Chondrocyte (in vitro differentiated cells): ENCODE measurements around the gene SLITRK6. TPM values are rescaled to one million over a fixed set of nuclear protein-coding genes. Genes with fewer than 3 reads are reported as not detected.
A peak's percentile ranks its signal among the peaks of the same experiment; 100 is the strongest.

Experiments used
- DNase-seq: peaks from one replicate; pipeline ENCODE4 v3.0.0; 2021; ENCODE audit warnings: mixed read lengths, low spot score
- H3K27ac Mint-ChIP-seq: one replicate; pipeline ENCODE4 v1.8.0; 2021; ENCODE audit warnings: mild to moderate bottlenecking, moderate library complexity, mixed read lengths; ENCODE audit not compliant: unreplicated experiment
- H3K27me3 Mint-ChIP-seq: 2 replicates; pipeline ENCODE4 v1.8.0; 2021; ENCODE audit warnings: low read depth, mixed read lengths
- H3K36me3 Mint-ChIP-seq: 2 replicates; pipeline ENCODE4 v1.8.0; 2021; ENCODE audit warnings: low read depth, mixed read lengths
- H3K4me1 Mint-ChIP-seq: 2 replicates; pipeline ENCODE4 v1.8.0; 2021; ENCODE audit warnings: low read depth, mild to moderate bottlenecking, mixed read lengths
- H3K4me3 Mint-ChIP-seq: one replicate; pipeline ENCODE4 v1.8.0; 2021; ENCODE audit warnings: mild to moderate bottlenecking, moderate library complexity, mixed read lengths; ENCODE audit not compliant: unreplicated experiment
- H3K9me3 Mint-ChIP-seq: 2 replicates; pipeline ENCODE4 v1.8.0; 2021; ENCODE audit warnings: low read depth, mixed read lengths
- long read RNA-seq: library from polyadenylated mRNA; stranded (forward); transcript quantifications from one replicate; pipeline ENCODE4 v2.0.0, GENCODE V29; 2021
- total RNA-seq: library from RNA; stranded (reverse); gene quantifications from 3 replicates; pipeline ENCODE4 v1.2.1, GENCODE V29; 2021
- TF ChIP-seq, protein P1 (sequence below): fragments of 200-600 bp; sonication (generic); IDR thresholded peaks from 2 replicates; pipeline ENCODE4 v1.5.0; 2021; ENCODE audit warnings: antibody characterized with exemption, mild to moderate bottlenecking, moderate library complexity

SLITRK6 gene, protein sequence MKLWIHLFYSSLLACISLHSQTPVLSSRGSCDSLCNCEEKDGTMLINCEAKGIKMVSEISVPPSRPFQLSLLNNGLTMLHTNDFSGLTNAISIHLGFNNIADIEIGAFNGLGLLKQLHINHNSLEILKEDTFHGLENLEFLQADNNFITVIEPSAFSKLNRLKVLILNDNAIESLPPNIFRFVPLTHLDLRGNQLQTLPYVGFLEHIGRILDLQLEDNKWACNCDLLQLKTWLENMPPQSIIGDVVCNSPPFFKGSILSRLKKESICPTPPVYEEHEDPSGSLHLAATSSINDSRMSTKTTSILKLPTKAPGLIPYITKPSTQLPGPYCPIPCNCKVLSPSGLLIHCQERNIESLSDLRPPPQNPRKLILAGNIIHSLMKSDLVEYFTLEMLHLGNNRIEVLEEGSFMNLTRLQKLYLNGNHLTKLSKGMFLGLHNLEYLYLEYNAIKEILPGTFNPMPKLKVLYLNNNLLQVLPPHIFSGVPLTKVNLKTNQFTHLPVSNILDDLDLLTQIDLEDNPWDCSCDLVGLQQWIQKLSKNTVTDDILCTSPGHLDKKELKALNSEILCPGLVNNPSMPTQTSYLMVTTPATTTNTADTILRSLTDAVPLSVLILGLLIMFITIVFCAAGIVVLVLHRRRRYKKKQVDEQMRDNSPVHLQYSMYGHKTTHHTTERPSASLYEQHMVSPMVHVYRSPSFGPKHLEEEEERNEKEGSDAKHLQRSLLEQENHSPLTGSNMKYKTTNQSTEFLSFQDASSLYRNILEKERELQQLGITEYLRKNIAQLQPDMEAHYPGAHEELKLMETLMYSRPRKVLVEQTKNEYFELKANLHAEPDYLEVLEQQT
- total RNA-seq: 0.10 to 3.1 TPM in 2 of 3 replicates, not detected in the other
- long read RNA-seq: 0 reads

DNA sequence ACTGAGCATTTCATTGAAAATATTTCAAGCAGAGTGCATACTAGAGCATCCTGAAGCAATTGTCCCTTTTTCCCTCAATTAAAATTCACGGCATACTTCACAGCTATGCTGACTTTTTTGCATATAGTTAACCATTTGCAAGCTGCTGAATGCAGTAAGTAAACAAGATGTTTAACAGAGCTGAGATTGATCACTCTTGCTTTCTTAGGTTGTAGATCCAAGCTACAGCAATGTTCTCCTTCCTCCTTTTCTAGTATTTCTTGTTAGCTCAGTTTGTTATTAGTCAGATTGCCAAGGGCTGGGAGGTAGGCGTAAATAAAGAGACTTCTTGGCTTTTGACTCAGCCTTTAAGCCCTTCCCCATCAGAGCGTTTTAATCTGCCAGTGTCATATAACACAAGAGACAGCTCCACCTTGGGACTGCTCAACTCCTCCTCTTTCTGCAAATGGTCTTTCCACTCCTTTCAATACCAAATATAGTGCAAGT, at the start of gene SLITRK6:
SLITRK6 (minus strand) TSS at position 323 of the 486 bp plus-strand sequence. CDS start 2,911 bp downstream, outside the sequence.
- H3K27me3 Mint-ChIP-seq: no peaks in the 10 kb centered on the region
- TF ChIP-seq, protein P1, sequence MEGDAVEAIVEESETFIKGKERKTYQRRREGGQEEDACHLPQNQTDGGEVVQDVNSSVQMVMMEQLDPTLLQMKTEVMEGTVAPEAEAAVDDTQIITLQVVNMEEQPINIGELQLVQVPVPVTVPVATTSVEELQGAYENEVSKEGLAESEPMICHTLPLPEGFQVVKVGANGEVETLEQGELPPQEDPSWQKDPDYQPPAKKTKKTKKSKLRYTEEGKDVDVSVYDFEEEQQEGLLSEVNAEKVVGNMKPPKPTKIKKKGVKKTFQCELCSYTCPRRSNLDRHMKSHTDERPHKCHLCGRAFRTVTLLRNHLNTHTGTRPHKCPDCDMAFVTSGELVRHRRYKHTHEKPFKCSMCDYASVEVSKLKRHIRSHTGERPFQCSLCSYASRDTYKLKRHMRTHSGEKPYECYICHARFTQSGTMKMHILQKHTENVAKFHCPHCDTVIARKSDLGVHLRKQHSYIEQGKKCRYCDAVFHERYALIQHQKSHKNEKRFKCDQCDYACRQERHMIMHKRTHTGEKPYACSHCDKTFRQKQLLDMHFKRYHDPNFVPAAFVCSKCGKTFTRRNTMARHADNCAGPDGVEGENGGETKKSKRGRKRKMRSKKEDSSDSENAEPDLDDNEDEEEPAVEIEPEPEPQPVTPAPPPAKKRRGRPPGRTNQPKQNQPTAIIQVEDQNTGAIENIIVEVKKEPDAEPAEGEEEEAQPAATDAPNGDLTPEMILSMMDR: peak; percentile 59
- no peaks in the 10 kb centered on the region for H3K9me3 Mint-ChIP-seq
- no peak within 1 kb of the TSS for H3K27ac Mint-ChIP-seq
- no peak within 1 kb of the TSS for H3K4me3 Mint-ChIP-seq
- H3K36me3 Mint-ChIP-seq: no peaks in the 10 kb centered on the region
- no peak for DNase-seq
- peaks cover 13% of the 10 kb centered on the region for H3K4me1 Mint-ChIP-seq

DNA sequence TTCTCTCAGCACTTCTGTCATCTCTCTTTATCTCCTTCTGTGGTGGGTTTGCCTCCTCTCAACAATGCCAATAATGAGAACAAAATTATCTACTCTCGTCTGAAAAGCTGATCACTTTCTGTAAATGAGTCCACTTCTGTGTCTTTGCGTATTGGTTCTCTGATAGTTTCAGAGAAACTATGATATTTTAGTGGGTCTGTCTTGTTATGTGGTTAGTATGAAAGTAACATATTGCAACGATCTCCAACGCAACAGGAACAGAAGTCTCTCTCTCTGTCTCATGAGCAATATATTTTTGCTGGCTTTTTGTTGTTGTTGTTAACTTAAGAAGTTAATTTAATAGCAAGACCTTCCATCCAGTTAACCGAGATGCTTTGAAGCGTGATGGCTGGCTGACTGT, 47.8 kb upstream of the SLITRK6 start:
- no peak overlapping the region for H3K27ac Mint-ChIP-seq
- H3K4me1 Mint-ChIP-seq: no peaks in the 10 kb centered on the region
- TF ChIP-seq, protein P1: no peak
- peaks cover 5% of the 10 kb centered on the region for H3K27me3 Mint-ChIP-seq
- H3K4me3 Mint-ChIP-seq: no peak overlapping the region
- DNase-seq: no peak
- H3K9me3 Mint-ChIP-seq: peaks cover 16% of the 10 kb centered on the region
- H3K36me3 Mint-ChIP-seq: peaks cover 6% of the 10 kb centered on the region

DNA sequence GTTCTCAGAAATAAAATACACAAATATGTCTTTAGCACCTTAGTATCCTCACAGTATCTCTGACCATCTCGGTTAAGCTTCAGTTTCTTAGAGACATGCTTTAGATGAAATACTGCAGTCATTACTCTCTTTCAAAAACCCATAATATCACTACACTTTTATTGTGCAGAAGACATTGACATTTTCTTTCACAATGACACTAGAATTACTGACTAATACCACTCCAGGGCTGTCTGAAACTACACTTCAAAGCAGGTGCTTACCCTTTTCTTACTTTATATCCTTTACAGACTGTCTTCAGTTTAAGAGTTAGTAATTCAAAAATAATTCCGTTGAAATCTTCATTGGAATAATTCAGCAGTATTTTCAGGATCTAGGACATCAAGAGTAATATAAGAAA, 42.2 kb upstream of the SLITRK6 start:
- Mint-ChIP-seq H3K36me3 (no peaks in the 10 kb centered on the region), H3K4me3 (no peak overlapping the region), H3K27me3 (peaks cover 15% of the 10 kb centered on the region), H3K4me1 (no peaks in the 10 kb centered on the region), H3K9me3 (no peaks in the 10 kb centered on the region), H3K27ac (no peak overlapping the region)
- DNase-seq: no peak
- TF ChIP-seq, protein P1: no peak

DNA sequence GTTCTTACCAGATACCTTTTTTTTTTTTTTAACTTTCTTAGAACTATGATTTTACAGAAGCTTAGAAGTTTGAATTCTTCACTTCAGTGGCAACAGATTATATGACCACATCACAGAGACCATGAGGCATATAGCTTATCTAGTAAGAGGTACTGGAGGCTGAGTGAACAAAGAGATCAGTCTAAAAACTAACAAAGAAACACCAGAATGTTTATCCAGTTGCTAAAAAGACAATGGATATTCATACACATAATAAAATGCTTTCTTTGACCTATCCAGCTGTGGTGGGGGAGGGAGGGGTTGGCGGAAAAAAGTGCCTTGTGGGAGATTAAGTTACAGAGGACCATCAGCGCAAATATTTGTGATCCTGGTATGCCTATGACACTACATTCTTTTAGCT, 34.7 kb upstream of the SLITRK6 start:
- Mint-ChIP-seq H3K9me3 (no peaks in the 10 kb centered on the region), H3K36me3 (no peaks in the 10 kb centered on the region), H3K27me3 (peaks cover 19% of the 10 kb centered on the region), H3K4me3 (no peak overlapping the region), H3K27ac (no peak overlapping the region), H3K4me1 (no peaks in the 10 kb centered on the region)
- TF ChIP-seq, protein P1: no peak
- no peak for DNase-seq

DNA sequence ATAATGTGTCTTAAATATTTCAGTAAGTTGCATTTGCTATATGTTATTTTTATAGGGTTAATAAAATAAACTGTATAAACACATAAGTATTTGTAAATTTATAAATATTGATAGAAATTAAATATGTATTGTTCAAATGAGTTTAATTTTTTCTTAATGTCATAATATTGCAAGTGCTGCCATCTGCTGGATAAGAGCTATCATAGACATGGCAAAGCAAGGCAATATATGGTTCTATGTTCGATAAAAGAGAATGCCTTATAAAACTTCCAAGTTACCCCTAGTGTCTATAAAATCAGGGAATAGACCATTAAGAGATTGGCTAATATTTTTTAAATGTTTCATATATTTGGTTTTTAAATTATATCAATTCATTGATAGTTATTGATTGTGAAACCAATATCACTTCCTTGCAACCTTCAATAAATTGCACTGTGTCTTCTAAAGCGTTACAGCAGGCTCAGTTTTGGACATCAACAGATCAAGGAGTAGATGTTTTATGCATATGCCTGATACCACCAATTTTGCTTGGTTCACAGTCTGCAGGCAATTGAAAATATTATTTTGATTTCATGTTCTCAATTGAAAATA, 29.0 kb upstream of the SLITRK6 start:
- peaks cover 10% of the 10 kb centered on the region for H3K27me3 Mint-ChIP-seq
- no peak overlapping the region for H3K4me3 Mint-ChIP-seq
- no peak for DNase-seq
- peaks cover 8% of the 10 kb centered on the region for H3K4me1 Mint-ChIP-seq
- TF ChIP-seq, protein P1: peak; percentile 96
- H3K36me3 Mint-ChIP-seq: no peaks in the 10 kb centered on the region
- H3K9me3 Mint-ChIP-seq: no peaks in the 10 kb centered on the region
- H3K27ac Mint-ChIP-seq: no peak overlapping the region
